Smooth muscle cell of the brain vasculature (primary cell): ENCODE data around the gene TDRD9.
"Not testable (repeated sequence)": the region's sequence is repeated elsewhere in the genome, so short reads cannot be mapped to it uniquely, and the experiment has no call there.

Experiments
- DNase-seq: peaks from one replicate; pipeline ENCODE4 v3.0.0-alpha.2; 2012; ENCODE audit warnings: low read depth, low spot score

TDRD9 gene

DNA sequence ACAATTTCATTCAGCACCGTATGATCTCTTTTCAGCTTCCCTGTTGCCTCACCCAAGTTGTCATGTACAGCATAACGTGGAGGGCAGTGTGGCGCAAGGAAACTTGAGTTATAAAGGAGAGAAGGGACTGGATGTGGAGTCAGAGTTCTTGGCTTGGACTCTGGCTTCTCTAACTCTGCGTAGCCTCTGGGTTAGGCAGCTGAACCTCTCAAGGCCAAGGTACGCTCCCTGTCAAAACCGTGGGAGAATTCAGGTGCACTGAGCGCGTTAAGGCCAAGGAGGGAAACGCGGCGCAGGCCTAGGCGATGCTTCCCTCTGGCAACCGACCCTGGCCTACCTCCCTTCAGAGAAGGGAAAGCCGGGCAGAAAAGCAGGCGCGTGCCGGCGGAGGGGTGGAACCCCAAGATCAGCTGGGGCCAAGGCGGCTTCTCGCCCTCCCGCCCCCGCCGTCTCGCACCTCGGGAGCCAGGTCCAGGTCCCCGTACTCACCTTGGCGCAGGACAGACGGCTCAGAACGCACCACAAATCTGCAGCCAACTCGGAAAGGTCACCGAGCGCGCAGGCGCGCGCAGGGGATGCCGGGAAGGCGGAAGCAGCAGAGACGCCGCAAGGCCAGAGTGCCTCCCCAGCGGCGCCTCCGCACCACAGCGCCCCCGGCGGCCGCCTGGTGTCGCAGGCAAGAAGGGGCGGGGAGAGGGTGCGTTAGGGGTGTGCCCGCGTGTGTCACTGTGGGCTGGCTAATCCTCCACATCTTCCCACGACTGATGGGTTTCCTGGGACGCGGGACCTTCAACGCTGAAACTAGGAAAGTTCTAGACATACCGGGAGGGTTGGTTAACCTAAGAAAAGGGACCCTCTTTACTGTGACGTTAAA lies 7.0 kb upstream of the TDRD9 start:
- peak; percentile 78 for DNase-seq

DNA sequence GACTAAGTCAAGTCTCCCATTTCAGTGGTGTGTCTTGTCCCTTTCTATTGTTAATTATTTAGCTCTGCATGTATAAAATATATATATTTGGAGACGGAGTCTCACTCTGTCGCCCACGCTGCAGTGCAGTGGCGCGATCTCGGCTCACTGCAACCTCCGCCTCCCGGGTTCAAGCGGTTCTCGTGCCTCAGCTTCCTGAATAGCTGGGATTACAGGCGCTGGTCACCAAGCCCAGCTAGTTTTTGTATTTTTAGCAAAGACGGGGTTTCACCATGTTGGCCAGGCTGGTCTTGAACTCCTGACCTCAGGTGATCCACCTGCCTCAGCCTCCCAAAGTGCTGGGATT lies 6.4 kb upstream of the TDRD9 start:
- not testable (repeated sequence) for DNase-seq

DNA sequence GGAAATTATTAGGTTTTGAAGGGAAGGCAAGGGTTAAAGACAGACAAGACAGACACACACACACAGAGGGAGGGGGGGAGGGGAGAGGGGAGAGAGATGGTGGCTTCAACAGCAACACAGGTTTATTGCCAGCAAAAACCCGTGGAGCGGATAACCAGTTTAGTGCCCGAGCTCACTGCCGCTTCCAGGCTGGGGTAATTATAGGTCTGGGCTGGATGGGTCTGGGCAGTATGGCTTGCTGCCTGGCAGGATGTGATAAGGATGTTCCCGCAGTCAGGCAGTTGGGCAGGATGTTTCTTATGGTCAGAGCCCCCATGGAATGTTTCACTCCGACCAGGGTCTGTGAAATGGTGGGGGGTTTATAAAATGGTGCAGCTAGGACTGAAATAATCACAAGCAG lies 4.4 kb upstream of the TDRD9 start:
- no peak for DNase-seq

DNA sequence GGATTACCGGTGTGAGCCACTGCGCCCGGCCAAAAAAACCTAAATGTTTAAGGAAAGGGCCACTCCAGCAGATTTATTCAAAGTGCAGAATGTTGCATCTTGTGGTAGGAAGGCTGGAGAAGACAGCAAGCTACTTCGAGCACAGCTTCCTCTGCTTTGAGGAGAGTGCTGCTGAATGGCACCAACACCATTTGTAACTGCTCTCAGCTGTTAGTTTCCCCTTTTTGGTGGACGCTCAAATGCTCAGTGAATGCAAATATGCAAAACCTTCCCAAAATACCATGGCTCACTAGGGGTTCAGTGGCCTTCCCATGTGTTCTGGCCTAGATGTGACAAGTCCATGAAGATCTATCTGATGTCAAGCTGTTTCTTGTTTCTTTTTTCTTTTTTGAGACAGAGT lies 2.9 kb upstream of the TDRD9 start:
- DNase-seq = no peak

DNA sequence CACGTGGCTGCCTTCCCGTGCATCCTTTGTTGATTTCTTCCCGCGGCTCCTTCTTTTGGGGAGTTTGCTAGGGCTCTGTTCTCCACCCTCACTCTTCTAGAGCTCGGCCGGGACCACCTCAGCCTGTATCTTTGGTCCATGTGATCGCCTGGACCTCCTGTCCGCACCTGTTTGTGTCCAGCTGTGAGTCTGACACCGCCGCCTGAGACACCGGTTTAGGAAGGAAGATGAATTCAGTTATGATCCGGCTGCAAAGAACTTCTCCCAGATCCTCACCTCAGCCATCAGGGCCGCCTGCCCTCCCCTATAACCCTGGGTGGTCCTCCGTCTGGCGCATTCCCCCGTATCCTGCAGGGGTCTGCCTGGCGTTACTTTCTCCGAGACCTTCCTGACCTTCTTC lies 690 bp upstream of the TDRD9 start:
- DNase-seq = no peak

DNA sequence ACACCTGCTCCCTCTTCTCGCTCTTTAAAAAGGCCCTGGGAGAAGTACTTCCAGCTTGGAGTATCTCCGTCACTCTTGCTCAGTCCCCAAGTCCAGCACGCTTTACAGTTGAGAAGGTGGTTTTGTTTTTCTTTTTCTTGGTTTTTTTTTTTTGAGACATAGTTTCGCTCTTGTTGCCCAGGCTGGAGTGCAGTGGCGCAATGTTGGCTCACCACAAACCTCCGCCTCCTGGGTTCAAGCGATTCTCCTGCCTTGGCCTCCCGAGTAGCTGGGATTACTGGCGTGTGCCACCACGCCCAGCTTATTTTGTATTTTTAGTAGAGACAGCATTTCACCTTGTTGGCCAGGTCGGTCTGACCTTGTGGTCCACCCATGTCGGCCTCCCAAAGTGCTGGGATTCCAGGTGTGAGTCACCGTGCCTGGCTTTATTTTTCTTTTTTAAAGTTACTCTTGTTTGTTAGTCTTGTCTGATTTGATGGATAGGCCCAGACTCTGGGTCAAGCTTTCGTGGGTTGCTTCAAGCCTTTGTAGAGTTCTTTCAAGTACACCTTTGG lies 1.9 kb downstream of the TDRD9 start:
- no peak for DNase-seq

DNA sequence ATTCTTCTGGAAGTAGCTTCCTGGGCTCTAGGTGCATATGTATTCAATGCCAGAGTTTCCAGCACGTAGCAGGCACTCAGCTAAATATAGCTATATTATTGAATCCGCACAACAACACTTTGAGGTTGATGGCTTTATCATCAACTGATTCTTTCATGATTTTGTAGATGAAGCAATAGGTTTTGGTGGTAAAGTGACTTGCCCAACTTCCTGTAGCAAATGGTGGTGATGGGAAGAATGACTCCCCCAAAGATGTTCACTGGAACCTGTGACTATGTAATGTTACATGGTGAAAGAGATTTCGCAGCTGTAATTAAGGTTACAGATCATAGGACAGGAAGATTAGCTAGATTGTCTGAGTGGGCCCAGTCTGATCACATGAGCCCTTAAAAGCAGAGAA lies 3.2 kb downstream of the TDRD9 start:
- DNase-seq = no peak

DNA sequence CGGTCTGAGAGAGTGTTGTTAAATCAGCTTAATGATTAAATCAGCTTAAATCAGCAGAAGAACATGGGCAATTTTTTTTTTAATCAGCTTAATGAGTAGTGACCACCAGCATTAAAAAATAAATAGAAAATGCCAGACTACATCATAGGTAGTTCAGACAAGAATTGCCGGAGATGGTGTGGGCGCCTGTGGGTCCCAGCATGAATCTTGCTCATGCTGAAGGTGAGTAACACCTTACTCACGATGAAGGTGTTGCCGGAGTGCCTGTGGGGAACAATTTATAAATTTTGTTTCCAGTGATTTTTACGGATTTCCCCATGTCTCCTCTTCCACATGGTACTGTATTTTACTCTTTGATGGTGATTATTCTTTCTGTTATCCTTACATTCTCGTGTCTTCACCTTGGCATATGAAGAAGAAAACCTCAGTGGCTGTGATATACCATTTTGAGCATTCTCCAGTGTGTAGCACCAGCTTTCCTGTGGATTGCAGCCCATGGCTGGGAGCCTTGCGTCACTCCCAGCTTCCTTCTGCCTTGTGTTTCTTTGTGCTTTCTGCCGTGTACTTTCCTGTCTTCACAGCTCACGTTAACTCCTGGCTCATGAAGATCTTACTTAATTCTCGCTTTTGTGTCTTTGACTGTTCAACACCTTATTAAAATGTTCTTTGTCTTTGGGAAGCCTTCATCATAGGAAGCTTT lies 4.7 kb downstream of the TDRD9 start:
- DNase-seq = no peak

DNA sequence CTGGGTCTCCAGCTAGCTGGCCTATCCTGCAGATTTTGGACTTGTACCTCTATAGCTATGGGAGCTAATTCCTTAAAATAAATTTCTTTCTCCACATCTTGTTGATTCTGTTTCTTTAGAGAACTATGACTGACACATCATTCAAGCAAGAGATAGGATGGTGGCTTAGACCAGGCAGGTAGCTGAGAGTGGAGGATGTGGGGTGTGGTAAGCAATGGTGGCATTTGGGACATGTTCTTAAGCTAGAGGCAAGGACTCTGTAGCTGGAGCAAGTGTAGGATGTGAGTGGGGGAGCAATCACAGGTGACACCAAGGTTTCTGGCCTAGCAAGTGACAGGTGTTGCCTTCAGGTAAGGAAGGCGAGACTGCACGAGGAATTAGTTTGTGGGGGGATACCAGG lies 6.8 kb downstream of the TDRD9 start:
- DNase-seq = no peak

DNA sequence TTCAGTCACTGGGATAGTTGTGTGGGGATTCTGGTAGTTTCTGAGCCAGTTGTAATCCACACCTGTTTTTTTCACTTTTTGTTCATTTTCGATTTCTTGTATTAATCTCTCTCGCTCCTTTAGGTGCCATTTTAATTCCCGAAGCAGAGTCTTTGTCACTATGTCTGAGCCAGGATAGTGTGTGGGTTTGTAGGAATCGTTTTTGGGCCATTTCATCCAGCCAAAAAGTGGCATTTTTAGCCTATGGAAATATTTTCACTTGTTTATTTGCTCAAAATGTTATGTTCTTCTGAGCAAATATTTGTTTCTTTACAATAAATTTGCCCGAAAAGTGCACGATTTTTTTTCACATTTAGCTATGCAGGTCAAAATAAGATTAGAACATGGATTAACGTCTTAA lies 13.2 kb downstream of the TDRD9 start:
- DNase-seq = no peak

DNA sequence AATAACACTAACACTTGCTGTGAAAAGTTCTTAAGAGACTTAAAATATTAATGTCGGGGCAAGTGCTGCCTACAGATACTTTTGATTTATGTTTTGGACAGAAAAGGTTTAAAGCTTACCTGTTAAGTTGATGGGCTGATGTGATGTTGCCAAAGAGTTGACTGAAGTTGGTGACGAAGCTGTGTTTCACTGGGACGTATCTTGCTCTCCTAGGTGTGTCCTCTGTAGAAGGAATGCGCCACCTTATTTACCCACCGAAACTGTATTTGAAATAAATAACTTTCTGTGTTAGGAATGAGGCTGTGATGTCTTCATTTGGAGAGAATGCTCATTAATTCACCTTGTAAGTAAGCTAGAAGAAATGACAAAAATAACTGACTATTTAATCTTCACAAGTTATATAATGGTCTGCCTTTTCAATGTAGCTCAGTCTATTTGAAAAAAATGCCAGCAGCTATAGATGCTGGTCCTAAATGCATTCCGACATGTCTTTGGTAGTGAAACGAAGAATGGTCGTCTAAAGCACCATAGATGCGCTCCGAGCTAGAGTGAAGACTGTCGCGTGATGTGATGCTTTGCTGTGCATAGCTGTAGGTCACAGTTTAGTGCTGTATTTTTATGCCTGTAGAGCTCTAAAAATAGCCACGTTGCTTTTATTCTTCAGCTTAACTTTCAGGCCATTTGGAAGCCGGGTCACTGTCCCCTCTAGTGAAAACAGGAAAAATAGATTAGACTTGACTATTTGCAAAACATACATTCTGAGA lies 13.9 kb downstream of the TDRD9 start, which contains the start of gene RD3L:
Gene RD3L, minus strand, starts transcription at position 557 of the 764 bp plus-strand sequence. CDS start 834 bp downstream, outside the sequence.
- no peak for DNase-seq

DNA sequence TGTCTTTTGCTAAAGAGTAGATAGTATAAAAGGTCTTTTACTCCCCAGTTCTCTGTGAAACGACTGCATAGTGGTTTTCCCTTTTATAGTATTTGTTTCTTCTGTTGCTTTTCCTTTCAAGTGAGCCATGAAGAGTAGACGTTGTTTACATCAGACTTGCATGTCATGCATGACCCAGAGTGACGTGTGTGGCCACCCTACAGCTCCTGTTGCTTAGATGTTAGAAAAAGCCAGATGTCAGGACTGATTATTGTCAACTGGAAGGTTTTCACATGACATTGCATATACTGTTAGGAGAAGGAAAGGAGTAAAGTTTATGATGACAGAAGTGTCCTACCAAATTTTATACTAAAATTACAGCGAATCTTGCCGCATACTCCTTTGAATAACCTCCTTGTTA lies 15.4 kb downstream of the TDRD9 start:
- no peak for DNase-seq

DNA sequence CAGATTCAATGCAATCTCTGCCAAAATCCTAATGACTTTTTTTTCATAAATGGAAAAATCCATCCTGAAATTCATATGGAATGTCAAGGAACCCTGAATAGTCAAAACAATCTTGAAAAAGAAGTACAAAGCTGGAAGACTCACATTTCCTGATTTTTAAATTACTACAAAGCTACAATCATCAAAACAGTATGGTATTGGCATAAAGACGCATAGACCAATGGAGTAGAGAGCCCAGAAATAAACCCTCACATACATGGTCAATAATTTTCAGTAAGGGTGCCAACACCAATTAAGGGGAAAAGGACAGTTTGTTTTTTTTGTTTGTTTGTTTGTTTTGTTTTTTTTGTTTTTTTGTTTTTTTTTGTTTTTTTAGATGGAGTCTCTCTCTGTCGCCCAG lies 18.7 kb downstream of the TDRD9 start:
- no peak for DNase-seq

DNA sequence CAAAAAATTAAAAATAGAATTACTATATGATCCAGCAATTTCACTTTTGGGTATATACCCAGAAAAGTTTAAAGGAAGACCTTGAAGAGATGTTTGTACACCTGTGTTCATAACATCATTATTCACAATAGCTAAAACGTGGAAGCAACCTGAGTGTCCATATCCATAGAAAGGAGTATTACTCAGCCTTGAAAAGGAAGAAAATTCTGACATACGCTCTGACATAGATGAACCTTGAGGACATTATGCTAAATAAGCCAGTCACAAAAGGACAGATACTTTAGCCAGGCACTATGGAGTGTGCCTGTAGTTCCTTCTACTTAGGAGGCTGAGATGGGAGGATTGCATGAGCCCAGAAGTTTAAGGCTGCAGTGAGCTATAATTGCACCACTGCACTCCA lies 20.2 kb downstream of the TDRD9 start:
- DNase-seq = no peak

DNA sequence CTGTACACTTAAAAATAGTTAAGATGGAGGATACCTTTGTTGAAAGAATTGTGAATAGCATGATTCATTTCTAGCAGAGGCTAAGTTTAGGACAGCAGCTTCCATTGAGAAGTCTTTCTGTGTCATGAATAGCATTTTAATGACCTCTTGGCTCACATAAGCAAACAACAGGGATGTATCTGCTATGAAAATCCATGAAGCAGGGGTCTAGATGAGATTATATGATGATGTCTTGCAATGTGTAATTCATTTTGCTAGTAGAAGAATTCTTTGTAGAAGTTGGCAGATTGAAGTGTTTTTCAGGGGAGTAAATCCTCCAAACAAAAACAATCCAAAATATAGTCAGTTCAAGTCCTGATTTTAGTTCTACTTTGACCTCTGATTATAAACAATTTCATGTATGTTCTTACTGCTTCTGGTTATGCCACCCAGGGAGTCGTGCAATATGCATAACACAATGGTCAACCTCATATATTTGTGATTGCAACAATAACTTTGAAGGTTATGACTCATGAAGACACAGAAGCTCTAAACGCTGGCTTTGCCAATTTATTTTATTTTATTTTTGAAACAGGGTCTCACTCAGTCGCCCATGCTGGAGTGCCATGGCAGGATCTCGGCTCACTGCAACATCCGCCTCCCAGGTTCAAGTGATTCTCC lies 21.0 kb downstream of the TDRD9 start:
- no peak for DNase-seq

DNA sequence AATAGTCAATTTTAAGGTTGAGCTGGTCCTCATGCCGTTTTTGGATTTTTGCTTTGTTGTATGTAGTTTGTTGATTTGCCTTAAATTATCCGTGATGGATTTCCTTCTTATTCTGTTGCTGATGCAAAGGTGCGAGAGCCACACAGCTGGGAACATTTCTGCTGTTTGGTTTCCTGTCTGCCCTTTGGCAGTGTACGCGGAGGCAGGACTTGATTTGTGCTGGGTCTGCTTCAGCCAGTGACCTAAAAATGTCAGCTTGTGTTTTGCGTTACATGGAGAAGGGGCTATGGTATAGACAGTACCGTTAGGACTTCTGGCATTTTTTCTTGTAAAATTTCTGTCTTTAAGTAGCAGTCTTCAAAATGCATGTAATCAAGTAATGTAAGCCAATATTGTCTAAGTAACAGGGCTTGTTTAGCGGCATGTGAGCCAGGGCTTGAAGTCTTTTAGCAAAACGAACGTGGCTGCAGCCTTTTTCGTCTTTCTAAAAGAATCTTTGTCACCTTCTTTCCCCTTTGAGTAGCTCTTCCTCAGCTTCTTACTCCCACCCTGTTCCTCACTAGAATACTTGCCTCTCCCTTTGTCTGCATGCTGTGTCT lies 32.3 kb downstream of the TDRD9 start:
- DNase-seq = no peak

DNA sequence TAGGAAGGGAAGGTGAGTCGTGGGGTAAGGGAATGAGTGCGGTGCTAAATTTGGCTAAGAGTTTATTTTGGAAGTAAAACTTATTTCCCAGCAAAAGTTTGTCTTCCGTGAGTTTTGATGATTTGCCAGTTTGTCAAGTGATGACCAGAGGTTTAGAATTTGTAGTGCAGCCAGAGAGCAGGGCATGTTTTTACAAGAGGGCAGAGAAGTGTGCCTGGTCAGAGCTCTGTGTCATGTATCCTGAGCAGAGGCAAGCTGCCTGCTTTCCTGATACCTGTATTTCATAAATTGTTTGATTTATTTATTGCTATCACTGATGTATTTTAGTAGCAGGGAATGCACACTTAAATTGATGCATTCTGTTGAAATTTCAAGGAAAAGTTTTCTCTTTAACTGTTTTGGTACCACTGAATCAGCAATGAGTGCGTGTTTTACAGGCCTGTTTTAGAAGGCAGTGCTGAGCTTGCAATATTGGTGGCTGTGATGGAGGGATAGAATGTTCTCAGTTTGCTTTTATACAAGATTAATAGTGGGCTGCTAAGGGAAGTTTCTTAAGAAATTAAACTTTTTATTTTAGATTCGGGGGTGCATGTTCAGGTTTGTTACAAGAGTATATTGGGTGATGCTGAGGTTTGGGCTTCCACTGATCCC lies 33.8 kb downstream of the TDRD9 start:
- no peak for DNase-seq

DNA sequence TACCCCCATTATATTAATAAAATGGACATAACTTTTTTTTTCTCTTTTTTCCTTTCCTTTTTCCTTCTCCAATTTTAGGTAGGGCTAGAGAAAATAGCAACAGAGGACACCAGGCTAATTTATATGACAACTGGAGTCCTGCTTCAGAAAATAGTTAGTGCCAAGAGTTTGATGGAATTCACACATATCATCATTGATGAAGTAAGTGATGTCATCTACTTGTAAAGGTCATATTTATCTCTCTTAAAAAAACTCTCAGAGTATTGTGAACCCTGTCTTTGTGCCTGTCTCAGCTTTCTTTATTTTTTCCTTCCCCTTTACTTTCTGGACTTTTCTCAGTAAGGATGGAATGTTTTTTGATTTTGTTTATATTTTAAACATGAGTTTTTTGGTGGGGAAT lies 38.4 kb downstream of the TDRD9 start:
- DNase-seq = no peak

DNA sequence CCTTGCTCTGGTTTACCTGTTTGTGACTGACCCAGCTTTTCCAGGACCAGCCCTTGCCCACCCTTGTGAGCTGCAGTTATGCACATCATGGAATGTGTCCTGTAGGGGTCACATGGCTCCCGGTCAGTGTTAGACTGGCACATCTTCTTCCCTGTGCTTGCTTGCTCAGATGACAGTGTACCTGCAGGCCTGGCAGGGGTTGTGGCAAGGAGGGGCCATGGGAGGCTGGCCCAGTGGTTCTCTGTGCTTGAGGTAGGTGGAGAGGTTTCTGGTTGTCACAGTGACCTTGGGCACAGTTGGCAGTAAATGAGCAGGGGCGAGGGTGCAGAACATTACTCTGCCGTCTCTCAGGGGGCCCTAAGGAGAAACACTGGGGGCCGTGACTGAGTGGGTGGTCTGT lies 41.7 kb downstream of the TDRD9 start:
- no peak for DNase-seq

DNA sequence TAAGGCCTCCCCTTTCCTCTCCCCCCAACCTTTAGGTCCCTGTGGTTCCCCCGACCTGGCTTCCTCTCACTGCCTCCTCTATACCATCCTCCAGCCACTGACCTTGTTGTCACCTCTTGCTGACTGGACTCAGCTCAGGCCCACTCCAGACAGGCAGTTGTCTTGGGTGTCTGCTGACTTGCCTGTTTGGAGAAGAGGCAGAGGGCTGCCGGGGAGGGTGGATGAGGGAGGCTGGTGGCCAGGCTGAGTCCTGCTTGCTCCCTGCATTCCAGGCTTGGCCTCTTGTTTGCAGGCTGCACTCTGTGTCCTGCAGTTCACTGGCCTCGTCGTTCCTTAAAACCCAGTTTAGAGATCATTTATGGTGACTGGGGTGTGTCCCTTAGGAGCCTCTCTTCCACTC lies 45.1 kb downstream of the TDRD9 start:
- no peak for DNase-seq

DNA sequence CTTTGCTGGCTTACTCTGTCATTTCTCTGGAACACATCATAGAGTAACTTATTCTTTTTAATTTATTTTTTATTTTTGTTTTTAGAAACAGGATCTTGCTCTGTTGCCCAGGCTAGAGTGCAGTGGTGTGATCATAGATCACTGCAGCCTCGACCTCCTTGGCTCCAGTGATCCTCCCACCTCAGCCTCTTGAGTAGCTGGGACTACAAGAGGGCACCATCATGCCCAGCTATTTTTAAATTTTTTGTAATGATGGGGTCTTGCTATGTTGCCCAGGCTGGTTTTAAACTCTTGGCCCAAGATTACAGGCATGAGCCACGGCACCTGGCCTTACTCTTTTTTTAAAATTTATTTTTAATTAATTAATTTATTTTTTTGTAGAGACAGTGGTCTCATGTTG lies 46.3 kb downstream of the TDRD9 start:
- DNase-seq = no peak
